Measurements from ENCODE around the gene RAB11B.

- no peak for TF ChIP-seq ETV6 (conservative IDR thresholded peaks at IDR 0.05 in 1 of 2, IDR thresholded peaks at IDR 0.05 in 1 of 2; ENCODE audit: borderline replicate concordance in 1 of 2, low read depth in 1 of 2)
- TF ChIP-seq CTCF (IDR thresholded peaks at IDR 0.05 in 2 of 3, conservative IDR thresholded peaks at IDR 0.05 in 1 of 3; ENCODE audit: control insufficient read depth in 2 of 3, extremely low read depth in 1 of 3, insufficient read depth in 1 of 3, low read depth in 3 of 3, low read length in 3 of 3) = no peak
- TF ChIP-seq FOXM1 (IDR thresholded peaks at IDR 0.05; ENCODE audit: low read depth, low read length) = no peak
- TF ChIP-seq BHLHE40 (IDR thresholded peaks at IDR 0.05; ENCODE audit: borderline replicate concordance in 1 of 2, low read depth in 2 of 2, low read length in 1 of 2) = no peak
- TF ChIP-seq EZH2 (IDR thresholded peaks at IDR 0.05; ENCODE audit: borderline replicate concordance, control insufficient read depth, low read depth, low read length) = no peak
- TF ChIP-seq EP300 (IDR thresholded peaks at IDR 0.05; ENCODE audit: borderline replicate concordance in 1 of 2, control insufficient read depth in 1 of 2, low read depth in 2 of 2, low read length in 2 of 2) = no peak
- no peak for TF ChIP-seq SP1 (IDR thresholded peaks at IDR 0.05; ENCODE audit: low read depth, low read length)
- TF ChIP-seq E2F4 (IDR thresholded peaks at IDR 0.05; ENCODE audit: low read depth, low read length) = no peak
- no peak for TF ChIP-seq NBN (IDR thresholded peaks at IDR 0.05)
- TF ChIP-seq RFX5 (IDR thresholded peaks at IDR 0.05; ENCODE audit: low read depth, low read length) = no peak
- TF ChIP-seq BRCA1 (IDR thresholded peaks at IDR 0.05; ENCODE audit: low read depth, low read length) = no peak
- TF ChIP-seq, protein P1, sequence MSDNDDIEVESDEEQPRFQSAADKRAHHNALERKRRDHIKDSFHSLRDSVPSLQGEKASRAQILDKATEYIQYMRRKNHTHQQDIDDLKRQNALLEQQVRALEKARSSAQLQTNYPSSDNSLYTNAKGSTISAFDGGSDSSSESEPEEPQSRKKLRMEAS (IDR thresholded peaks at IDR 0.05; ENCODE audit: low read depth, low read length) = no peak
- no peak for TF ChIP-seq POLR2AphosphoS5 (IDR thresholded peaks at IDR 0.05; ENCODE audit: low read length)
- no peak for TF ChIP-seq CREB1 (IDR thresholded peaks at IDR 0.05; ENCODE audit: low read depth)
Observed at GRCh38 chr19:8392017-8392591, 1.9 kb downstream of the RAB11B start.
